B cell (primary cell): ENCODE data around the gene KRTAP20-1. TPM values are rescaled to one million over a fixed set of nuclear protein-coding genes. Genes with fewer than 3 reads are reported as not detected.

ENCODE experiments used
- ATAC-seq: fragments of 200-7000 bp; cut with Tn5 transposase; one replicate; pipeline ENCODE4 v1.10.0; 2021; ENCODE audit warnings: low read depth, mild to moderate bottlenecking, moderate number of reproducible peaks, moderate library complexity
- CTCF ChIA-PET: fragments of 350-600 bp; sonication (Branson Sonifier 250); formaldehyde crosslinking; loops from one replicate; lab custom pipeline; 2021; ENCODE audit warnings: antibody characterized with exemption, inconsistent platforms; lab: Charles Lee
- POLR2A ChIA-PET: fragments of 350-600 bp; sonication (Branson Sonifier 250); formaldehyde crosslinking; loops from one replicate; lab custom pipeline; 2021; ENCODE audit warnings: antibody characterized with exemption; lab: Charles Lee
- DNase-seq: peaks from one replicate; pipeline ENCODE4 v3.0.0; 2013
- H2AFZ ChIP-seq: 2 replicates; pipeline ENCODE4 v1.6.1; 2012; ENCODE audit warnings: mild to moderate bottlenecking, low read depth, low read length; ENCODE audit not compliant: insufficient read depth, poor library complexity, severe bottlenecking
- H3K27ac ChIP-seq, 2 donors: 1 replicate in 1 of 2; 2 replicates in 1 of 2; pipeline ENCODE4 v1.5.1; 2012 to 2013; ENCODE audit warnings: low read length in 2 of 2, mild to moderate bottlenecking in 2 of 2, moderate library complexity in 1 of 2
- H3K27me3 ChIP-seq, 4 experiments: fragments of 200-600 bp in 1 of 4; sonication (generic) in 1 of 4; replicated peaks in 1 of 4; 1 replicate in 2 of 4; 2 replicates in 2 of 4; pipeline versions ENCODE4 v1.6.1 to v1.7.0; 2013 to 2016; ENCODE audit warnings: low read length in 3 of 4, mild to moderate bottlenecking in 2 of 4, mixed read lengths in 1 of 4, moderate library complexity in 1 of 4; ENCODE audit not compliant: insufficient read depth in 4 of 4, control insufficient read depth in 3 of 4; ENCODE audit errors: control extremely low read depth in 1 of 4
- H3K36me3 ChIP-seq, 2 experiments: replicated peaks in 1 of 2; 1 replicate in 1 of 2; 2 replicates in 1 of 2; pipeline versions ENCODE4 v1.6.1 to v1.7.1; 2013; ENCODE audit warnings: low read length in 1 of 2; ENCODE audit not compliant: insufficient read depth in 2 of 2, control insufficient read depth in 1 of 2; ENCODE audit errors: control extremely low read depth in 1 of 2, extremely low read depth in 1 of 2
- H3K4me1 ChIP-seq, 2 donors: fragments of 200-600 bp in 1 of 2; sonication (generic) in 1 of 2; 1 replicate in 1 of 2; 2 replicates in 1 of 2; pipeline versions ENCODE4 v1.5.1 to v1.6.1; 2013 to 2017; ENCODE audit warnings: low read length in 2 of 2; ENCODE audit not compliant: control insufficient read depth in 2 of 2, insufficient read depth in 2 of 2
- H3K4me2 ChIP-seq: replicated peaks from 2 replicates; pipeline ENCODE3; 2012; ENCODE audit warnings: mild to moderate bottlenecking, low read depth, low read length; ENCODE audit not compliant: poor library complexity, severe bottlenecking
- H3K4me3 ChIP-seq, 5 experiments: fragments of 200-600 bp in 1 of 5; sonication (generic) in 1 of 5; 1 replicate in 3 of 5; 2 replicates in 2 of 5; pipeline versions ENCODE4 v1.5.1 to v1.7.0; 2011 to 2016; ENCODE audit warnings: low read length in 4 of 5, mild to moderate bottlenecking in 4 of 5, low read depth in 2 of 5, control low read depth in 1 of 5, moderate library complexity in 1 of 5; ENCODE audit not compliant: insufficient read depth in 1 of 5; ENCODE audit errors: control extremely low read depth in 1 of 5, extremely low read depth in 1 of 5
- H3K79me2 ChIP-seq: fragments of 200-600 bp; sonication (generic); one replicate; pipeline ENCODE4 v1.6.0; 2016; ENCODE audit warnings: low read length; ENCODE audit not compliant: control insufficient read depth, insufficient read depth
- H3K9ac ChIP-seq: fragments of 200-600 bp; sonication (generic); 2 replicates; pipeline ENCODE4 v1.6.1; 2017; ENCODE audit warnings: mild to moderate bottlenecking, low read length, moderate library complexity
- H3K9me3 ChIP-seq, 3 donors: one replicate each; pipeline versions ENCODE4 v1.6.1 to v1.7.1; 2013; ENCODE audit warnings: low read length in 2 of 3; ENCODE audit not compliant: control insufficient read depth in 2 of 3, insufficient read depth in 1 of 3; ENCODE audit errors: control extremely low read depth in 1 of 3
- H4K20me1 ChIP-seq: 2 replicates; pipeline ENCODE4 v1.6.0; 2012; ENCODE audit warnings: mild to moderate bottlenecking, low read length; ENCODE audit not compliant: insufficient read depth, control insufficient read depth, poor library complexity, severe bottlenecking
- H3K27ac Mint-ChIP-seq: one replicate; pipeline ENCODE4 v1.8.0; 2021; ENCODE audit warnings: mixed read lengths
- H3K27me3 Mint-ChIP-seq: one replicate; pipeline ENCODE4 v1.8.0; 2021; ENCODE audit warnings: mixed read lengths
- H3K4me1 Mint-ChIP-seq: one replicate; pipeline ENCODE4 v1.8.0; 2021; ENCODE audit warnings: mixed read lengths
- H3K4me3 Mint-ChIP-seq: one replicate; pipeline ENCODE4 v1.8.0; 2021; ENCODE audit warnings: mixed read lengths
- H3K9me3 Mint-ChIP-seq: one replicate; pipeline ENCODE4 v1.8.0; 2022; ENCODE audit warnings: mixed read lengths; ENCODE audit not compliant: insufficient read depth
- CTCF ChIP-seq: fragments of 200-600 bp; IDR thresholded peaks from one replicate; pipeline ENCODE4 v1.8.0; 2022; ENCODE audit warnings: antibody characterized with exemption, mild to moderate bottlenecking
- EZH2 ChIP-seq: IDR thresholded peaks from 2 replicates; pipeline ENCODE4 v1.6.1; 2012; ENCODE audit warnings: borderline replicate concordance, low read depth, mild to moderate bottlenecking, moderate library complexity, low read length; ENCODE audit not compliant: insufficient read depth, poor library complexity, severe bottlenecking
- intact Hi-C: fragments of 100-400 bp; cut with micrococcal nuclease; formaldehyde crosslinking; loops from one replicate; pipeline ENCODE4 v1.10.0; 2022
- polyA plus RNA-seq: library from polyadenylated mRNA; depleted of rRNA; stranded (reverse); fragments of >200 nt; gene quantifications from 2 replicates; pipeline ENCODE4 v1.2.3, GENCODE V29; 2012
- small RNA-seq: library from RNA; depleted of rRNA; stranded (forward); fragments of <200 nt; gene quantifications from one replicate; pipeline ENCODE3, GENCODE V24; 2012; ENCODE audit warnings: low replicate concordance, low read depth; ENCODE audit not compliant: insufficient read length
- total RNA-seq, 2 donors: library from RNA; stranded (reverse); fragments of 120-200 nt in 1 of 2; gene quantifications; 1 replicate in 1 of 2; 2 replicates in 1 of 2; pipeline versions ENCODE4 v1.2.3 to v1.2.4, GENCODE V29; 2013 to 2022

The KRTAP20-1 gene
- total and polyA plus RNA-seq, 2 donors (not counting 1 experiment from before 2014, with no cell fraction given) = not detected

GRCh38 chr21:30652891-30653290 lies 36.7 kb downstream of the KRTAP20-1 start:
- TF ChIP-seq CTCF (no peak), EZH2 (no peak)
- peaks cover 2% of the 10 kb centered on the region for H3K9me3 Mint-ChIP-seq
- ATAC-seq = no peak
- no peaks in the 10 kb centered on the region for H3K79me2 ChIP-seq
- no peak overlapping the region for H2AFZ ChIP-seq
- no peak overlapping the region for H3K27ac Mint-ChIP-seq
- CTCF ChIA-PET = no interaction called here
- H3K4me1 ChIP-seq = no peaks in the 10 kb centered on the region
- no peak overlapping the region for H3K4me3 Mint-ChIP-seq
- no peak overlapping the region for H3K27ac ChIP-seq
- H3K27me3 Mint-ChIP-seq = no peaks in the 10 kb centered on the region
- no peak overlapping the region for H3K4me2 ChIP-seq
- no peak for DNase-seq
- intact Hi-C loops = no loop called here
- H3K4me3 ChIP-seq = no peak overlapping the region
- H3K27me3 ChIP-seq = no peaks in the 10 kb centered on the region
- H3K9me3 ChIP-seq = no peaks in the 10 kb centered on the region
- no peak overlapping the region for H3K9ac ChIP-seq
- no peaks in the 10 kb centered on the region for H3K4me1 Mint-ChIP-seq
- no peaks in the 10 kb centered on the region for H3K36me3 ChIP-seq
- POLR2A ChIA-PET = no interaction called here
- no peaks in the 10 kb centered on the region for H4K20me1 ChIP-seq

Small RNA genes lying within 50 kb of the gene (small RNA-seq; reads per million reads assigned to genes)
- gene KRTAP20-1 = not detected
- gene KRTAP20-3 = not detected
- gene KRTAP20-4 = not detected
- not detected for gene KRTAP22-1
- not detected for gene KRTAP22-2

Other genes with a start within 250 kb of the KRTAP20-1 start
- not detected in 2 replicates for gene KRTAP13-2, start 244.2 kb upstream of the KRTAP20-1 start, total RNA-seq
- gene KRTAP13-2, start 244.2 kb upstream of the KRTAP20-1 start, polyA plus RNA-seq = not detected in 2 replicates
- not detected in 2 replicates for gene KRTAP13-1, start 220.4 kb upstream of the KRTAP20-1 start, total RNA-seq
- not detected in 2 replicates for gene KRTAP13-1, start 220.4 kb upstream of the KRTAP20-1 start, polyA plus RNA-seq
- not detected in 2 replicates for gene KRTAP13-3, start 190.5 kb upstream of the KRTAP20-1 start, total RNA-seq
- not detected in 2 replicates for gene KRTAP13-3, start 190.5 kb upstream of the KRTAP20-1 start, polyA plus RNA-seq
- not detected in 2 replicates for gene KRTAP13-4, start 186.2 kb upstream of the KRTAP20-1 start, total RNA-seq
- gene KRTAP13-4, start 186.2 kb upstream of the KRTAP20-1 start, polyA plus RNA-seq = not detected in 2 replicates
- not detected in 2 replicates for gene KRTAP15-1, start 176.2 kb upstream of the KRTAP20-1 start, total RNA-seq
- gene KRTAP15-1, start 176.2 kb upstream of the KRTAP20-1 start, polyA plus RNA-seq = not detected in 2 replicates
- gene KRTAP19-1, start 136.1 kb upstream of the KRTAP20-1 start, total RNA-seq = not detected in 2 replicates
- gene KRTAP19-1, start 136.1 kb upstream of the KRTAP20-1 start, polyA plus RNA-seq = not detected in 2 replicates
- not detected in 2 replicates for gene KRTAP19-2, start 129.0 kb upstream of the KRTAP20-1 start, total RNA-seq
- not detected in 2 replicates for gene KRTAP19-2, start 129.0 kb upstream of the KRTAP20-1 start, polyA plus RNA-seq
- gene KRTAP19-3, start 124.4 kb upstream of the KRTAP20-1 start, total RNA-seq = not detected in 2 replicates
- gene KRTAP19-3, start 124.4 kb upstream of the KRTAP20-1 start, polyA plus RNA-seq = not detected in 2 replicates
- gene KRTAP19-4, start 119.3 kb upstream of the KRTAP20-1 start, total RNA-seq = not detected in 2 replicates
- gene KRTAP19-4, start 119.3 kb upstream of the KRTAP20-1 start, polyA plus RNA-seq = not detected in 2 replicates
- gene KRTAP19-5, start 114.3 kb upstream of the KRTAP20-1 start, total RNA-seq = not detected in 2 replicates
- gene KRTAP19-5, start 114.3 kb upstream of the KRTAP20-1 start, polyA plus RNA-seq = not detected in 2 replicates
- gene KRTAP19-6, start 74.6 kb upstream of the KRTAP20-1 start, total RNA-seq = not detected in 2 replicates
- not detected in 2 replicates for gene KRTAP19-6, start 74.6 kb upstream of the KRTAP20-1 start, polyA plus RNA-seq
- gene KRTAP19-7, start 55.1 kb upstream of the KRTAP20-1 start, total RNA-seq = not detected in 2 replicates
- gene KRTAP19-7, start 55.1 kb upstream of the KRTAP20-1 start, polyA plus RNA-seq = not detected in 2 replicates
- gene KRTAP22-2, start 26.0 kb upstream of the KRTAP20-1 start, total RNA-seq = not detected in 2 replicates
- not detected in 2 replicates for gene KRTAP22-2, start 26.0 kb upstream of the KRTAP20-1 start, polyA plus RNA-seq
- gene KRTAP6-3, start 24.0 kb upstream of the KRTAP20-1 start, total RNA-seq = not detected in 2 replicates
- not detected in 2 replicates for gene KRTAP6-3, start 24.0 kb upstream of the KRTAP20-1 start, polyA plus RNA-seq
- not detected in 2 replicates for gene KRTAP6-2, start 17.5 kb upstream of the KRTAP20-1 start, total RNA-seq
- not detected in 2 replicates for gene KRTAP6-2, start 17.5 kb upstream of the KRTAP20-1 start, polyA plus RNA-seq
- not detected in 2 replicates for gene KRTAP22-1, start 15.3 kb upstream of the KRTAP20-1 start, total RNA-seq
- gene KRTAP22-1, start 15.3 kb upstream of the KRTAP20-1 start, polyA plus RNA-seq = not detected in 2 replicates
- not detected in 2 replicates for gene KRTAP6-1, start 2.5 kb upstream of the KRTAP20-1 start, total RNA-seq
- gene KRTAP6-1, start 2.5 kb upstream of the KRTAP20-1 start, polyA plus RNA-seq = not detected in 2 replicates
- gene KRTAP20-4, start 4.2 kb downstream of the KRTAP20-1 start, total RNA-seq = not detected in 2 replicates
- not detected in 2 replicates for gene KRTAP20-4, start 4.2 kb downstream of the KRTAP20-1 start, polyA plus RNA-seq
- gene KRTAP20-2, start 18.8 kb downstream of the KRTAP20-1 start, total RNA-seq = not detected in 2 replicates
- not detected in 2 replicates for gene KRTAP20-2, start 18.8 kb downstream of the KRTAP20-1 start, polyA plus RNA-seq
- not detected in 2 replicates for gene KRTAP20-3, start 26.4 kb downstream of the KRTAP20-1 start, total RNA-seq
- gene KRTAP20-3, start 26.4 kb downstream of the KRTAP20-1 start, polyA plus RNA-seq = not detected in 2 replicates
- gene KRTAP21-3, start 102.4 kb downstream of the KRTAP20-1 start, total RNA-seq = not detected in 2 replicates
- gene KRTAP21-3, start 102.4 kb downstream of the KRTAP20-1 start, polyA plus RNA-seq = not detected in 2 replicates
- not detected in 2 replicates for gene KRTAP21-2, start 130.8 kb downstream of the KRTAP20-1 start, total RNA-seq
- not detected in 2 replicates for gene KRTAP21-2, start 130.8 kb downstream of the KRTAP20-1 start, polyA plus RNA-seq
- gene KRTAP21-1, start 139.0 kb downstream of the KRTAP20-1 start, total RNA-seq = not detected in 2 replicates
- gene KRTAP21-1, start 139.0 kb downstream of the KRTAP20-1 start, polyA plus RNA-seq = not detected in 2 replicates
- not detected in 2 replicates for gene KRTAP8-1, start 196.8 kb downstream of the KRTAP20-1 start, total RNA-seq
- gene KRTAP8-1, start 196.8 kb downstream of the KRTAP20-1 start, polyA plus RNA-seq = not detected in 2 replicates
- gene KRTAP7-1, start 213.3 kb downstream of the KRTAP20-1 start, total RNA-seq = not detected in 2 replicates
- not detected in 2 replicates for gene KRTAP7-1, start 213.3 kb downstream of the KRTAP20-1 start, polyA plus RNA-seq